HepG2 (cell line): ENCODE measurements around the gene TBCB. TPM values are rescaled to one million over a fixed set of nuclear protein-coding genes. Genes with fewer than 3 reads are reported as not detected.

Experiments
- ATAC-seq: fragments of 200-7000 bp; cut with Tn5 transposase; 3 replicates; pipeline ENCODE4 v1.9.1; 2020; ENCODE audit warnings: mild to moderate bottlenecking, moderate library complexity
- BruUV-seq: library from RNA; stranded (reverse); fragments of 400-500 nt; replicated peaks from 2 replicates; lab custom pipeline; 2021; lab: Mats Ljungman, UMichigan
- CTCF ChIA-PET: fragments of 300-600 bp; formaldehyde crosslinking; extraction: SDS; loops from one replicate; lab custom pipeline; 2021; ENCODE audit warnings: low total read pairs, inconsistent platforms, low intra/inter-chr PET ratio; lab: Yijun Ruan, JAX
- POLR2A ChIA-PET: fragments of 350-600 bp; sonication (Branson Sonifier 250); formaldehyde crosslinking; loops from one replicate; lab custom pipeline; 2020; ENCODE audit warnings: antibody characterized with exemption, inconsistent platforms; lab: Yijun Ruan, JAX
- DNase-seq: peaks from one replicate; pipeline ENCODE4 v3.0.0-alpha.2; 2015; ENCODE audit warnings: low spot score
- FAIRE-seq: peaks from 3 replicates; lab custom pipeline; 2011; peaks lifted over from hg19 to GRCh38; lab: Jason Lieb, UNC
- H2AFZ ChIP-seq: one replicate; pipeline ENCODE4 v1.6.1; 2011; ENCODE audit warnings: low read length, inconsistent platforms
- H3K27ac ChIP-seq: fragments of 300-600 bp; 3 replicates; pipeline ENCODE4 v1.8.0; 2011; ENCODE audit warnings: mixed run types, mild to moderate bottlenecking, mixed read lengths, low read length, inconsistent platforms; ENCODE audit not compliant: insufficient read depth; ENCODE audit errors: extremely low read length
- H3K27me3 ChIP-seq, 2 experiments: fragments of 200-600 bp in 1 of 2; 2 replicates in 1 of 2; 3 replicates in 1 of 2; pipeline versions ENCODE4 v1.6.0 to v1.8.0; 2011; ENCODE audit warnings: low read length in 2 of 2, mild to moderate bottlenecking in 2 of 2, moderate library complexity in 2 of 2, inconsistent platforms in 1 of 2; ENCODE audit not compliant: insufficient read depth in 2 of 2, control insufficient read depth in 1 of 2
- H3K36me3 ChIP-seq, 2 experiments: fragments of 200-600 bp in 1 of 2; replicated peaks in 1 of 2; 2 replicates in 1 of 2; 3 replicates in 1 of 2; pipeline versions ENCODE4 v1.5.1 to v1.8.0; 2011; ENCODE audit warnings: low read length in 2 of 2, inconsistent platforms in 1 of 2; ENCODE audit not compliant: insufficient read depth in 2 of 2, control insufficient read depth in 1 of 2
- H3K4me1 ChIP-seq: 2 replicates; pipeline ENCODE4 v1.5.1; 2012; ENCODE audit warnings: low read length, inconsistent platforms; ENCODE audit not compliant: insufficient read depth
- H3K4me2 ChIP-seq: 2 replicates; pipeline ENCODE4 v1.6.0; 2011; ENCODE audit warnings: low read depth, low read length, inconsistent platforms
- H3K4me3 ChIP-seq, 3 experiments: fragments of 200-600 bp in 1 of 3; sonication (generic), shearing (Covaris generic) in 1 of 3; replicated peaks in 1 of 3; 2 replicates each; pipeline ENCODE4 v1.5.1; 2011 to 2016; ENCODE audit warnings: low read length in 3 of 3, inconsistent platforms in 2 of 3, low read depth in 2 of 3, mild to moderate bottlenecking in 2 of 3, control low read depth in 1 of 3, mixed read lengths in 1 of 3; ENCODE audit not compliant: insufficient read depth in 1 of 3
- H3K79me2 ChIP-seq: one replicate; pipeline ENCODE4 v1.6.1; 2011; ENCODE audit warnings: low read length, inconsistent platforms; ENCODE audit not compliant: insufficient read depth
- H3K9ac ChIP-seq: 2 replicates; pipeline ENCODE4 v1.6.0; 2011; ENCODE audit warnings: mild to moderate bottlenecking, low read depth, low read length, inconsistent platforms; ENCODE audit not compliant: insufficient read depth
- H3K9me3 ChIP-seq: 2 replicates; pipeline ENCODE4 v1.5.1; 2012; ENCODE audit warnings: mild to moderate bottlenecking, low read length
- H4K20me1 ChIP-seq: 2 replicates; pipeline ENCODE4 v1.6.0; 2011; ENCODE audit warnings: inconsistent platforms, mild to moderate bottlenecking, low read length, moderate library complexity; ENCODE audit not compliant: insufficient read depth
- CENPT ChIP-seq: sonication (generic); formaldehyde crosslinking; IDR thresholded peaks from 2 replicates; pipeline ENCODE4 v1.8.0; 2022; ENCODE audit warnings: low read depth, mild to moderate bottlenecking, moderate library complexity, missing genetic modification reagents
- CHCHD3 ChIP-seq: sonication (generic); formaldehyde crosslinking; IDR thresholded peaks from 2 replicates; pipeline ENCODE4 v1.8.0; 2022; ENCODE audit warnings: mild to moderate bottlenecking, missing genetic modification reagents, moderate library complexity
- KDM5A ChIP-seq: fragments of 200-600 bp; sonication (generic); IDR thresholded peaks from 2 replicates; pipeline ENCODE4 v1.7.0; 2018; ENCODE audit warnings: antibody characterized with exemption, mild to moderate bottlenecking, low read length, borderline replicate concordance
- MYC ChIP-seq: sonication (generic); formaldehyde crosslinking; IDR thresholded peaks from 2 replicates; pipeline ENCODE4 v1.9.0; 2021; ENCODE audit warnings: missing genetic modification reagents, borderline replicate concordance
- POLR2AphosphoS2 ChIP-seq: IDR thresholded peaks from 2 replicates; pipeline ENCODE4 v1.6.1; 2011; ENCODE audit warnings: low read depth, low read length, improper control_type of control experiment
- RBFOX2 ChIP-seq: fragments of 200-400 bp; formaldehyde crosslinking; IDR thresholded peaks from 2 replicates; pipeline ENCODE4 v1.6.1; 2017; ENCODE audit warnings: low read depth, mild to moderate bottlenecking, low read length
- ZBTB38 ChIP-seq: sonication (generic); formaldehyde crosslinking; IDR thresholded peaks from 2 replicates; pipeline ENCODE4 v1.5.1; 2020; ENCODE audit warnings: mild to moderate bottlenecking, missing genetic modification reagents
- WGBS: methylation state at CpG from one replicate; pipeline ENCODE4 v1.1.6; 2017; ENCODE audit warnings: low lambda C conversion rate; 5-methylcytosine and 5-hydroxymethylcytosine counted together
- in situ Hi-C: cut with HindIII; loops from 2 replicates; pipeline ENCODE4 v1.10.0; 2017; ENCODE audit warnings: low pct_unique_long_range_greater_than_20kb; ENCODE audit not compliant: extremely low pct_ligation_motif_present
- intact Hi-C: fragments of 100-400 bp; cut with micrococcal nuclease; formaldehyde crosslinking; loops from one replicate; pipeline ENCODE4 v1.10.0; 2022; ENCODE audit not compliant: unreplicated experiment
- polyA plus RNA-seq, 8 experiments: library from polyadenylated mRNA; depleted of rRNA in 3 of 8; stranded (reverse) in 7 of 8; unstranded in 1 of 8; fragments of >200 nt; fragmentation: Illumina TruSeq in 4 of 8; extraction: Trizol in 4 of 8; gene quantifications; 2 replicates each; pipeline versions ENCODE4 v1.2.1 to v1.2.3, GENCODE V29; 2011 to 2016; ENCODE audit warnings: low read depth in 4 of 8, missing spikeins in 1 of 8, mixed read lengths in 1 of 8; ENCODE audit not compliant: insufficient read depth in 1 of 8
- total RNA-seq, 5 experiments: library from RNA; depleted of rRNA; stranded (reverse); fragments of >200 nt; fragmentation: Illumina TruSeq; extraction: Trizol; gene quantifications; 2 replicates each; pipeline ENCODE4 v1.2.3, GENCODE V29; 2016; ENCODE audit warnings: low read depth in 1 of 5
- TF ChIP-seq, protein P1 (sequence below): sonication (generic); formaldehyde crosslinking; IDR thresholded peaks from 2 replicates; pipeline ENCODE4 v1.4.0; 2020; ENCODE audit warnings: missing genetic modification reagents

TBCB gene
- total and polyA plus RNA-seq, 2 of the 13 experiments (the other 11 are each of a cell fraction or from before 2014, with no cell fraction given) = 271 to 276 TPM

DNA sequence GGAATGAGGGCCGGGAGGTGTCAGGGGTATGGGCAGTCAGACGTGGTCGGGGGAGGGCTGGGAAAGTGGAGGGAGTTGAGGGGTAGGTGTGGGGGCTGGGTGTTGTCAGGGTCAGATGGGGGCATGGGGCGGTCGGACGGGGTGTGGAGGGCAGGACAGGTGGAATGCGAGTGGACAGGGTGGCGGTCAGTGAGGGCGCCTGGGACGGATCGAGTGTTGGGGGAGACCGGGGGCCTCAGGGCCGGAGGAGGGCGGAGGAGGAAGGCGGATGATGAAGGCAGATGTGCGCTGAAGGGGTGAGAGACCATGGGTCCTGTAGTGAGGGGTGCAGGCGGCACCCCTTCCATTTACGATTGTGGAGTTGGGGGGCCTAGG lies 5.7 kb downstream of the TBCB start:
- WGBS = 72% methylated on average over 18 of the region's 18 CpGs
- ATAC-seq (no peak), FAIRE-seq (no peak), DNase-seq (no peak)
- peak overlapping the region; percentile 76 for H3K27ac ChIP-seq
- peak overlapping the region; percentile 63 for H3K9ac ChIP-seq
- peak overlapping the region; percentile 91 for H3K4me2 ChIP-seq
- POLR2A ChIA-PET = interaction anchor here (1.2 to 3.4 kb wide), 4 partner anchors 8 to 63 kb away, joined by 9 to 36 read pairs (median 12); partner anchors contain the start of gene CAPNS1
- CTCF ChIA-PET = no interaction called here
- H4K20me1 ChIP-seq = no peaks in the 10 kb centered on the region
- H3K27me3 ChIP-seq = no peaks in the 10 kb centered on the region
- in situ Hi-C loops = no loop called here
- BruUV-seq = no TSS peak
- no peak overlapping the region for H2AFZ ChIP-seq
- peaks cover 24% of the 10 kb centered on the region for H3K79me2 ChIP-seq
- H3K9me3 ChIP-seq = no peaks in the 10 kb centered on the region
- peaks cover 16 to 36% of the 10 kb centered on the region in 2 experiments; a peak in 4 of 5 replicates for H3K36me3 ChIP-seq
- intact Hi-C loops = loop anchor here (2.0 to 10.0 kb wide), 2 partner anchors 60 to 374 kb away; no protein-coding TSS in a partner anchor
- peak overlapping the region; percentile 58 to 77 (median 64); a peak in 4 of 6 replicates for H3K4me3 ChIP-seq
- TF ChIP-seq CHCHD3 (CRISPR knock-in tag) = no peak
- TF ChIP-seq ZBTB38 = 0 out of 2 replicates have a peak, but pooled peaks have one; percentile 9
- TF ChIP-seq KDM5A = no peak
- TF ChIP-seq RBFOX2 = peak; percentile 1; the same call in 1 of the 2 replicates
- no peak for TF ChIP-seq POLR2AphosphoS2
- TF ChIP-seq CENPT = 0 out of 2 replicates have a peak, but pooled peaks have one; percentile 5
- TF ChIP-seq MYC (CRISPR knock-in tag) = 0 out of 2 replicates have a peak, but pooled peaks have one; percentile 15
- TF ChIP-seq, protein P1, sequence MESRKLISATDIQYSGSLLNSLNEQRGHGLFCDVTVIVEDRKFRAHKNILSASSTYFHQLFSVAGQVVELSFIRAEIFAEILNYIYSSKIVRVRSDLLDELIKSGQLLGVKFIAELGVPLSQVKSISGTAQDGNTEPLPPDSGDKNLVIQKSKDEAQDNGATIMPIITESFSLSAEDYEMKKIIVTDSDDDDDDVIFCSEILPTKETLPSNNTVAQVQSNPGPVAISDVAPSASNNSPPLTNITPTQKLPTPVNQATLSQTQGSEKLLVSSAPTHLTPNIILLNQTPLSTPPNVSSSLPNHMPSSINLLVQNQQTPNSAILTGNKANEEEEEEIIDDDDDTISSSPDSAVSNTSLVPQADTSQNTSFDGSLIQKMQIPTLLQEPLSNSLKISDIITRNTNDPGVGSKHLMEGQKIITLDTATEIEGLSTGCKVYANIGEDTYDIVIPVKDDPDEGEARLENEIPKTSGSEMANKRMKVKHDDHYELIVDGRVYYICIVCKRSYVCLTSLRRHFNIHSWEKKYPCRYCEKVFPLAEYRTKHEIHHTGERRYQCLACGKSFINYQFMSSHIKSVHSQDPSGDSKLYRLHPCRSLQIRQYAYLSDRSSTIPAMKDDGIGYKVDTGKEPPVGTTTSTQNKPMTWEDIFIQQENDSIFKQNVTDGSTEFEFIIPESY (CRISPR knock-in tag) = 0 out of 2 replicates have a peak, but pooled peaks have one; percentile 27
- H3K4me1 ChIP-seq = peaks cover 58% of the 10 kb centered on the region
